GM18907 (cell line): ENCODE data around the gene MANBA.
"Not testable (repeated sequence)": the region's sequence is repeated elsewhere in the genome, so short reads cannot be mapped to it uniquely, and the experiment has no call there.

Source experiments
- ATAC-seq: cut with Tn5 transposase; IDR thresholded peaks from one replicate; pipeline ENCODE4 v1.9.1; 2021; ENCODE audit warnings: mild to moderate bottlenecking, moderate library complexity; ENCODE audit not compliant: unreplicated experiment

MANBA gene

GRCh38 chr4:102764901-102765300 is 4.1 kb upstream of the MANBA start:
- ATAC-seq = no peak

- ATAC-seq = no peak
These were observed 1.1 kb upstream of the MANBA start for GRCh38 chr4:102761906-102762305.

GRCh38 chr4:102761296-102761701 is 531 bp upstream of the MANBA start:
- ATAC-seq = no peak

GRCh38 chr4:102759831-102760644 is 730 bp downstream of the MANBA start:
- ATAC-seq = peak; percentile 73

GRCh38 chr4:102758241-102759160 is 2.3 kb downstream of the MANBA start:
- no peak for ATAC-seq

- no peak for ATAC-seq
These were observed 3.1 kb downstream of the MANBA start for GRCh38 chr4:102757681-102758080.

GRCh38 chr4:102754044-102754443 is 6.7 kb downstream of the MANBA start:
- ATAC-seq = no peak

- no peak for ATAC-seq
These were observed 8.8 kb downstream of the MANBA start for GRCh38 chr4:102751941-102752340.

- ATAC-seq = peak; percentile 100
These were observed 17.4 kb downstream of the MANBA start for GRCh38 chr4:102743352-102743751.

GRCh38 chr4:102738802-102739201 is 22.0 kb downstream of the MANBA start:
- ATAC-seq = not testable (repeated sequence)

GRCh38 chr4:102736636-102737549 is 23.9 kb downstream of the MANBA start:
- no peak for ATAC-seq

- ATAC-seq = no peak
These were observed 25.2 kb downstream of the MANBA start for GRCh38 chr4:102735582-102735981.

- peak; percentile 100 for ATAC-seq
These were observed 26.0 kb downstream of the MANBA start for GRCh38 chr4:102734591-102735385.

- peak; percentile 4 for ATAC-seq
These were observed 26.7 kb downstream of the MANBA start for GRCh38 chr4:102734116-102734515.

GRCh38 chr4:102733084-102733483 is 27.7 kb downstream of the MANBA start:
- no peak for ATAC-seq

GRCh38 chr4:102732678-102733077 is 28.1 kb downstream of the MANBA start:
- no peak for ATAC-seq

- no peak for ATAC-seq
These were observed 29.7 kb downstream of the MANBA start for GRCh38 chr4:102730968-102731533.

- ATAC-seq = not testable (repeated sequence)
These were observed 31.3 kb downstream of the MANBA start for GRCh38 chr4:102729486-102729885.

- ATAC-seq = not testable (repeated sequence)
These were observed 33.8 kb downstream of the MANBA start for GRCh38 chr4:102726919-102727318.

- no peak for ATAC-seq
These were observed 34.7 kb downstream of the MANBA start for GRCh38 chr4:102726068-102726467.
